NCI-H748 (cell line): Measurements from ENCODE around the gene ANKRD36C.
"Not testable (repeated sequence)": the region's sequence is repeated elsewhere in the genome, so short reads cannot be mapped to it uniquely, and the experiment has no call there.

Source experiments
- DNase-seq: peaks from one replicate; lab custom pipeline; 2025; ENCODE audit not compliant: unreplicated experiment; lab: John Stamatoyannopoulos, UW

ANKRD36C gene

GRCh38 chr2:95799892-95800291 is 191.7 kb downstream of the ANKRD36C start:
- DNase-seq = no peak

GRCh38 chr2:95799147-95799889 is 192.3 kb downstream of the ANKRD36C start:
- DNase-seq = not testable (repeated sequence)

GRCh38 chr2:95796249-95797099 is 195.2 kb downstream of the ANKRD36C start:
- DNase-seq = not testable (repeated sequence)

GRCh38 chr2:95793970-95794369 is 197.7 kb downstream of the ANKRD36C start:
- not testable (repeated sequence) for DNase-seq

GRCh38 chr2:95790180-95790579 is 201.4 kb downstream of the ANKRD36C start:
- DNase-seq = not testable (repeated sequence)

GRCh38 chr2:95789385-95789784 is 202.2 kb downstream of the ANKRD36C start:
- not testable (repeated sequence) for DNase-seq

- not testable (repeated sequence) for DNase-seq
These were observed 203.0 kb downstream of the ANKRD36C start for GRCh38 chr2:95788642-95789041.
